NCI-H128 (cell line): ENCODE results near the gene HAPLN2.
"Not testable (repeated sequence)": the region's sequence is repeated elsewhere in the genome, so short reads cannot be mapped to it uniquely, and the experiment has no call there.

Experiments used
- DNase-seq: peaks from one replicate; lab custom pipeline; 2025; ENCODE audit not compliant: unreplicated experiment; lab: John Stamatoyannopoulos, UW

HAPLN2 gene

GRCh38 chr1:156591432-156592157, 27.6 kb upstream of the HAPLN2 start, which contains the start of gene NAXE:
NAXE (plus strand) TSS chr1:156591776; CDS start chr1:156591805, 29 bp downstream.
- DNase-seq = peak; percentile 67

GRCh38 chr1:156592158-156592909, 26.9 kb upstream of the HAPLN2 start:
- no peak for DNase-seq

GRCh38 chr1:156592910-156593660, 26.1 kb upstream of the HAPLN2 start:
- no peak for DNase-seq

- DNase-seq = no peak
Measured at GRCh38 chr1:156593661-156593989, 25.6 kb upstream of the HAPLN2 start.

GRCh38 chr1:156594190-156594589, 25.0 kb upstream of the HAPLN2 start:
- DNase-seq = no peak

- DNase-seq = no peak
Measured at GRCh38 chr1:156595016-156595415, 24.2 kb upstream of the HAPLN2 start.

- no peak for DNase-seq
Measured at GRCh38 chr1:156596426-156596825, 22.8 kb upstream of the HAPLN2 start.

- DNase-seq = no peak
Measured at GRCh38 chr1:156598125-156598524, 21.1 kb upstream of the HAPLN2 start.

- no peak for DNase-seq
Measured at GRCh38 chr1:156598731-156599432, 20.3 kb upstream of the HAPLN2 start.

GRCh38 chr1:156599811-156600210, 19.4 kb upstream of the HAPLN2 start:
- no peak for DNase-seq

- no peak for DNase-seq
Measured at GRCh38 chr1:156600733-156601121, 18.5 kb upstream of the HAPLN2 start.

GRCh38 chr1:156601122-156601830, 17.9 kb upstream of the HAPLN2 start, which contains the start of gene GPATCH4:
GPATCH4 (minus strand) TSS chr1:156601479.
- peak; percentile 81 for DNase-seq

- DNase-seq = no peak
Measured at GRCh38 chr1:156601892-156602291, 17.3 kb upstream of the HAPLN2 start.

- DNase-seq = no peak
Measured at GRCh38 chr1:156602557-156602993, 16.6 kb upstream of the HAPLN2 start.

GRCh38 chr1:156607344-156607743, 11.9 kb upstream of the HAPLN2 start:
- not testable (repeated sequence) for DNase-seq

GRCh38 chr1:156608036-156608674, 11.1 kb upstream of the HAPLN2 start:
- DNase-seq = peak; percentile 61

GRCh38 chr1:156608981-156609380, 10.2 kb upstream of the HAPLN2 start:
- peak; percentile 10 for DNase-seq

- not testable (repeated sequence) for DNase-seq
Measured at GRCh38 chr1:156610072-156610471, 9.1 kb upstream of the HAPLN2 start.

- DNase-seq = no peak
Measured at GRCh38 chr1:156612666-156613065, 6.5 kb upstream of the HAPLN2 start.

- DNase-seq = no peak
Measured at GRCh38 chr1:156615946-156616345, 3.3 kb upstream of the HAPLN2 start.
